ENCODE results near the gene LIPH. TPM values are rescaled to one million over a fixed set of nuclear protein-coding genes. Genes with fewer than 3 reads are reported as not detected.

Gene LIPH
- total and polyA plus RNA-seq, 2 of the 8 experiments (the other 6 are each of a cell fraction or from before 2014, with no cell fraction given): 0.08 TPM; not detected in 1

GRCh38 chr3:185503521-185503920 is 48.9 kb downstream of the LIPH start:
- no peak overlapping the region for H2AK5ac ChIP-seq (ENCODE audit: low read depth, low read length)
- H2BK120ac ChIP-seq (replicated peaks; ENCODE audit: low read depth, low read length): no peak overlapping the region
- H2BK15ac ChIP-seq (ENCODE audit: low read length): no peak overlapping the region
- no peaks in the 10 kb centered on the region for H3K79me2 ChIP-seq (ENCODE audit: control insufficient read depth in 1 of 2, insufficient read depth in 2 of 2, low read length in 2 of 2)
- 80% methylated on average over 1 of the region's 1 CpG; no CpG with 5 or more reads in 1 of the 2 experiments for WGBS, 2 experiments (ENCODE audit: extremely low coverage in 1 of 2, insufficient coverage in 1 of 2, insufficient read length in 1 of 2, insufficient replicate concordance in 2 of 2, low coverage in 1 of 2, low lambda C conversion rate in 2 of 2, missing lambda C conversion rate in 1 of 2)
- no peak for DNase-seq (ENCODE audit: low read depth in 1 of 2, low spot score in 2 of 2)
- H4K8ac ChIP-seq (ENCODE audit: extremely low read depth, insufficient read depth, low read length): no peak overlapping the region
- H3K9me3 ChIP-seq (ENCODE audit: insufficient read depth in 2 of 2, low read depth in 1 of 2, low read length in 1 of 2): no peaks in the 10 kb centered on the region
- no peak overlapping the region for H3K4ac ChIP-seq (replicated peaks; ENCODE audit: insufficient read length, low read depth, low read length)
- no peak overlapping the region for H2BK5ac ChIP-seq (ENCODE audit: low read depth, low read length)
- no peaks in the 10 kb centered on the region for H3K79me1 ChIP-seq (ENCODE audit: low read depth, low read length)
- H4K91ac ChIP-seq (replicated peaks; ENCODE audit: insufficient read length, low read length): no peak overlapping the region
- no peak overlapping the region for H3K23ac ChIP-seq (ENCODE audit: insufficient read length)
- no peak overlapping the region for H3K27ac ChIP-seq (ENCODE audit: low read depth, low read length)
- no peak overlapping the region for H3K9ac ChIP-seq (replicated peaks in 1 of 4; ENCODE audit: extremely low read depth in 1 of 4, low read depth in 3 of 4, low read length in 3 of 4)
- H3K4me1 ChIP-seq (replicated peaks in 1 of 4; ENCODE audit: control insufficient read depth in 3 of 4, insufficient read depth in 4 of 4, low read length in 3 of 4): no peaks in the 10 kb centered on the region
- ChIA-PET CTCF (ENCODE audit: partially characterized antibody) (interaction anchor here (0.8 to 3.1 kb wide), 4 partner anchors 9 to 72 kb away, joined by 3 to 11 read pairs (median 3); no protein-coding TSS in a partner anchor), POLR2A (ENCODE audit: partially characterized antibody) (no interaction called here)
- no peak overlapping the region for H3K18ac ChIP-seq (ENCODE audit: extremely low read depth, low read length)
- H3K4me2 ChIP-seq (ENCODE audit: insufficient read depth in 1 of 2, low read depth in 2 of 2, low read length in 2 of 2): no peak overlapping the region
- no peaks in the 10 kb centered on the region; the same call in 1 of the 2 replicates for H3K23me2 ChIP-seq (ENCODE audit: low read depth, low read length)
- no peaks in the 10 kb centered on the region for H4K20me1 ChIP-seq (replicated peaks in 1 of 2; ENCODE audit: control insufficient read depth in 1 of 2, insufficient read depth in 2 of 2, low read length in 2 of 2)
- no peak overlapping the region for H4K5ac ChIP-seq (ENCODE audit: insufficient read length, low read depth, low read length)
- no peaks in the 10 kb centered on the region for H3K36me3 ChIP-seq (ENCODE audit: control insufficient read depth in 2 of 4, insufficient read depth in 4 of 4, low read length in 3 of 4)
- no peak overlapping the region for H3K56ac ChIP-seq (replicated peaks; ENCODE audit: insufficient read length, low read depth, low read length)
- no peak overlapping the region for H2BK20ac ChIP-seq (ENCODE audit: low read length)
- TF ChIP-seq JUN (IDR thresholded peaks at IDR 0.05; ENCODE audit: low read depth, low read length): no peak
- TF ChIP-seq CBX5 (IDR thresholded peaks at IDR 0.05; ENCODE audit: low read depth, low read length): no peak
- TF ChIP-seq SIN3A (conservative IDR thresholded peaks at IDR 0.05 in 1 of 2, IDR thresholded peaks at IDR 0.05 in 1 of 2; ENCODE audit: low read depth in 1 of 2, low read length in 2 of 2): no peak
- no peak overlapping the region for H3K14ac ChIP-seq (ENCODE audit: insufficient read length)
- no peak for FAIRE-seq
- H3K4me3 ChIP-seq (ENCODE audit: extremely low read depth in 1 of 4, insufficient read depth in 2 of 4, low read depth in 3 of 4, low read length in 4 of 4): no peak overlapping the region
- no peaks in the 10 kb centered on the region for H3K27me3 ChIP-seq (replicated peaks in 1 of 4; ENCODE audit: control insufficient read depth in 3 of 4, extremely low read depth in 1 of 4, insufficient read depth in 3 of 4, low read length in 3 of 4)
- no peak overlapping the region for H2BK12ac ChIP-seq (ENCODE audit: low read depth, low read length)
- H2AFZ ChIP-seq (ENCODE audit: low read length): 0 out of 2 replicates have a peak overlapping the region, but pooled peaks have one; percentile 3

All from H1 (cell line).